ENCODE results near the gene CCT4.

DNA sequence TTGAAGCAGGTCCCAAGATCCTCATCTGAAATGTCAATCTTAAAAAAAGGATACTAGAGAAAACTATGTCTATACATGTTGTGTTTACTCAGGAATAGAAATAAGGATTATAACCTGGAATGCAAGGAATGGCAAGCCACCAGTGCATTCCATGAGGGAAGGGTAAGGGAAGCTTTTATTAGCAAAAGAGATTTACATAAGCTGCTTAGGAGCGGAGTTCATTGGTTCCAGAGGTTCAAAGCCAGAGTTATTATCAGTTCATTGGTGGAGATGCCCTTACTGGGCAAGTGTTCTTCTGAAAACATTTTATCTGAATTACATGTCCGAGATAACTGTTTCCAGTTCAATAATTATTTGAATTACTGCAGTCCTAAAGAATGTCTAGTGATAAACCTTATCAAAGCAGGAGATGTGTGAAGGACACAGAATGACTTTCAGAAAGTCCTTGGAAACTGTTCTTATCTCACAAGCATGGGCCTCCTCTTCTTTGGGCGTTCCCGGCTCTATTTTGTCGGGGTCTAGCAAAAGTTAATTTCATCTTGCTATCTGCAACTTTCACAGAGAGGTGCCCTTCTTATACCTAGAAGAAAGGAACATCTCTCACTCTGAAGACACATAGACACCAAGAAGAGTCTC, 40.5 kb upstream of the CCT4 start:
- TF ChIP-seq, protein P1, sequence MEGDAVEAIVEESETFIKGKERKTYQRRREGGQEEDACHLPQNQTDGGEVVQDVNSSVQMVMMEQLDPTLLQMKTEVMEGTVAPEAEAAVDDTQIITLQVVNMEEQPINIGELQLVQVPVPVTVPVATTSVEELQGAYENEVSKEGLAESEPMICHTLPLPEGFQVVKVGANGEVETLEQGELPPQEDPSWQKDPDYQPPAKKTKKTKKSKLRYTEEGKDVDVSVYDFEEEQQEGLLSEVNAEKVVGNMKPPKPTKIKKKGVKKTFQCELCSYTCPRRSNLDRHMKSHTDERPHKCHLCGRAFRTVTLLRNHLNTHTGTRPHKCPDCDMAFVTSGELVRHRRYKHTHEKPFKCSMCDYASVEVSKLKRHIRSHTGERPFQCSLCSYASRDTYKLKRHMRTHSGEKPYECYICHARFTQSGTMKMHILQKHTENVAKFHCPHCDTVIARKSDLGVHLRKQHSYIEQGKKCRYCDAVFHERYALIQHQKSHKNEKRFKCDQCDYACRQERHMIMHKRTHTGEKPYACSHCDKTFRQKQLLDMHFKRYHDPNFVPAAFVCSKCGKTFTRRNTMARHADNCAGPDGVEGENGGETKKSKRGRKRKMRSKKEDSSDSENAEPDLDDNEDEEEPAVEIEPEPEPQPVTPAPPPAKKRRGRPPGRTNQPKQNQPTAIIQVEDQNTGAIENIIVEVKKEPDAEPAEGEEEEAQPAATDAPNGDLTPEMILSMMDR (conservative IDR thresholded peaks at IDR 0.05 in 1 of 2, IDR thresholded peaks at IDR 0.05 in 1 of 2; ENCODE audit: low read depth in 1 of 2, low read length in 2 of 2) = no peak
- no peak for TF ChIP-seq EZH2 (IDR thresholded peaks at IDR 0.05; ENCODE audit: low read length, missing control alignments)

All from fibroblast of lung (primary cell).